Endothelial cell of umbilical vein (primary cell): ENCODE measurements around the gene RAB11B. TPM values are rescaled to one million over a fixed set of nuclear protein-coding genes. Genes with fewer than 3 reads are reported as not detected.
"Not testable (repeated sequence)": the region's sequence is repeated elsewhere in the genome, so short reads cannot be mapped to it uniquely, and the experiment has no call there.

ENCODE experiments used
- BruUV-seq: library from RNA; stranded (reverse); fragments of 400-500 nt; replicated peaks from 2 replicates; lab custom pipeline; 2021; lab: Mats Ljungman, UMichigan
- CTCF ChIA-PET: fragments of 300-600, 350-600 bp; sonication (Branson Sonifier 250); formaldehyde crosslinking; loops from one replicate; lab custom pipeline; 2021; ENCODE audit warnings: antibody characterized with exemption, inconsistent platforms; lab: Charles Lee
- POLR2A ChIA-PET: fragments of 300-600, 350-600 bp; sonication (Branson Sonifier 250); formaldehyde crosslinking; loops from one replicate; lab custom pipeline; 2021; ENCODE audit warnings: antibody characterized with exemption, inconsistent platforms; lab: Charles Lee
- DNase-seq: peaks from one replicate; pipeline ENCODE4 v3.0.0-alpha.2; 2011; ENCODE audit warnings: low read depth, low spot score
- FAIRE-seq: peaks from 2 replicates; lab custom pipeline; 2011; peaks lifted over from hg19 to GRCh38; lab: Jason Lieb, UNC
- H2AFZ ChIP-seq: 2 replicates; pipeline ENCODE4 v1.6.0; 2012; ENCODE audit warnings: low read depth, low read length, control low read depth, inconsistent platforms
- H3K27ac ChIP-seq: 2 replicates; pipeline ENCODE4 v1.5.1; 2011; ENCODE audit warnings: low read depth, mild to moderate bottlenecking, control low read depth, low read length, moderate library complexity; ENCODE audit not compliant: insufficient read depth
- H3K27me3 ChIP-seq, 2 experiments: 2 replicates each; pipeline versions ENCODE4 v1.6.0 to v1.6.1; 2011; ENCODE audit warnings: low read length in 2 of 2, mixed read lengths in 1 of 2; ENCODE audit not compliant: control insufficient read depth in 2 of 2, insufficient read depth in 2 of 2
- H3K36me3 ChIP-seq, 2 experiments: 2 replicates in 1 of 2; 3 replicates in 1 of 2; pipeline ENCODE4 v1.5.1; 2011; ENCODE audit warnings: low read length in 2 of 2, mild to moderate bottlenecking in 1 of 2, moderate library complexity in 1 of 2; ENCODE audit not compliant: control insufficient read depth in 2 of 2, insufficient read depth in 2 of 2; ENCODE audit errors: extremely low read depth in 1 of 2
- H3K4me1 ChIP-seq: 3 replicates; pipeline ENCODE4 v1.5.1; 2011; ENCODE audit warnings: mild to moderate bottlenecking, low read length; ENCODE audit not compliant: control insufficient read depth, insufficient read depth; ENCODE audit errors: extremely low read depth
- H3K4me2 ChIP-seq: 2 replicates; pipeline ENCODE4 v1.6.1; 2011; ENCODE audit warnings: low read length, control low read depth, mixed read lengths; ENCODE audit not compliant: insufficient read depth
- H3K4me3 ChIP-seq, 3 experiments: fragments of 200-600 bp in 1 of 3; sonication (generic), shearing (Covaris generic) in 1 of 3; replicated peaks in 1 of 3; 2 replicates each; pipeline ENCODE4 v1.5.1; 2011 to 2016; ENCODE audit warnings: control low read depth in 3 of 3, low read length in 3 of 3, mild to moderate bottlenecking in 2 of 3, inconsistent platforms in 1 of 3, low read depth in 1 of 3, moderate library complexity in 1 of 3; ENCODE audit not compliant: insufficient read depth in 1 of 3
- H3K79me2 ChIP-seq: 2 replicates; pipeline ENCODE4 v1.6.0; 2012; ENCODE audit warnings: low read length, inconsistent platforms; ENCODE audit not compliant: control insufficient read depth, insufficient read depth
- H3K9ac ChIP-seq: replicated peaks from 2 replicates; pipeline ENCODE3; 2011; ENCODE audit warnings: low read length, control low read depth; ENCODE audit not compliant: insufficient read depth; ENCODE audit errors: extremely low read depth
- H3K9me1 ChIP-seq: replicated peaks from 3 replicates; pipeline ENCODE4 v1.6.0; 2011; ENCODE audit warnings: mild to moderate bottlenecking, low read length; ENCODE audit not compliant: control insufficient read depth, insufficient read depth; ENCODE audit errors: extremely low read depth
- H3K9me3 ChIP-seq: replicated peaks from 2 replicates; pipeline ENCODE4 v1.5.1; 2012; ENCODE audit warnings: low read length, inconsistent platforms; ENCODE audit not compliant: control insufficient read depth, insufficient read depth
- H4K20me1 ChIP-seq: replicated peaks from 2 replicates; pipeline ENCODE3; 2011; ENCODE audit warnings: mild to moderate bottlenecking, low read length; ENCODE audit not compliant: control insufficient read depth, insufficient read depth; ENCODE audit errors: extremely low read depth
- CTCF ChIP-seq, 2 donors: IDR thresholded peaks; 1 replicate in 1 of 2; 2 replicates in 1 of 2; pipeline ENCODE4 v1.5.1; 2011; ENCODE audit warnings: low read length in 2 of 2, mild to moderate bottlenecking in 2 of 2, moderate library complexity in 2 of 2, control low read depth in 1 of 2, inconsistent platforms in 1 of 2, low read depth in 1 of 2; ENCODE audit not compliant: insufficient read depth in 1 of 2; ENCODE audit errors: extremely low read depth in 1 of 2
- EZH2 ChIP-seq: IDR thresholded peaks from 2 replicates; pipeline ENCODE4 v1.6.1; 2012; ENCODE audit warnings: borderline replicate concordance, low read depth, mild to moderate bottlenecking, moderate library complexity, low read length, inconsistent platforms; ENCODE audit not compliant: severe bottlenecking
- FOS ChIP-seq: IDR thresholded peaks from 2 replicates; pipeline ENCODE4 v1.6.1; 2011; ENCODE audit warnings: mild to moderate bottlenecking, low read length, moderate library complexity, borderline replicate concordance; ENCODE audit not compliant: insufficient read depth
- GATA2 ChIP-seq: IDR thresholded peaks from 2 replicates; pipeline ENCODE4 v1.7.0; 2011; ENCODE audit warnings: low read depth, mild to moderate bottlenecking, moderate library complexity, mixed read lengths, low read length; ENCODE audit not compliant: insufficient read length, insufficient read depth
- JUN ChIP-seq: IDR thresholded peaks from 2 replicates; pipeline ENCODE4 v1.6.1; 2011; ENCODE audit warnings: borderline replicate concordance, low read depth; ENCODE audit not compliant: insufficient read length, insufficient read depth
- MAX ChIP-seq: IDR thresholded peaks from 2 replicates; pipeline ENCODE4 v1.6.1; 2011; ENCODE audit not compliant: insufficient read depth, insufficient read length
- MYC ChIP-seq: IDR thresholded peaks from one replicate; pipeline ENCODE4 v1.6.1; 2011; ENCODE audit warnings: mild to moderate bottlenecking, low read depth, low read length
- POLR2A ChIP-seq: IDR thresholded peaks from 2 replicates; pipeline ENCODE4 v1.6.1; 2012; ENCODE audit warnings: low read depth, mild to moderate bottlenecking, control low read depth, low read length
- POLR2AphosphoS5 ChIP-seq: IDR thresholded peaks from 2 replicates; pipeline ENCODE4 v1.6.1; 2012; ENCODE audit warnings: low read depth, mild to moderate bottlenecking, control low read depth, low read length, moderate library complexity; ENCODE audit not compliant: insufficient read depth
- dilution Hi-C: fragments of 300-500 bp; cut with MboI; formaldehyde crosslinking; loops from one replicate; pipeline ENCODE4 v1.15.0; 2019; ENCODE audit warnings: low sequenced_read_pairs; ENCODE audit not compliant: extremely low pct_ligation_motif_present
- intact Hi-C: fragments of 100-400 bp; cut with micrococcal nuclease; formaldehyde crosslinking; loops from one replicate; pipeline ENCODE4 v1.10.0; 2022
- polyA plus RNA-seq, 4 experiments: library from polyadenylated mRNA; depleted of rRNA in 3 of 4; stranded (reverse) in 3 of 4; unstranded in 1 of 4; fragments of >200 nt; gene quantifications; 2 replicates each; pipeline versions ENCODE4 v1.2.1 to v1.2.3, GENCODE V29; 2011 to 2012; ENCODE audit warnings: missing spikeins in 1 of 4
- total RNA-seq: library from RNA; stranded (reverse); gene quantifications from 2 replicates; pipeline ENCODE4 v1.2.3, GENCODE V29; 2021

The RAB11B gene
- total and polyA plus RNA-seq, 2 donors (not counting 3 experiments of a cell fraction or from before 2014, with no cell fraction given) = 74.1 to 99.8 TPM

GRCh38 chr19:8352134-8352827, 37.9 kb upstream of the RAB11B start:
- DNase-seq (no peak), FAIRE-seq (peak; percentile 15)
- Histone ChIP-seq H3K9me3 (no peaks in the 10 kb centered on the region), H3K36me3 (no peaks in the 10 kb centered on the region), H3K9me1 (no peaks in the 10 kb centered on the region), H3K4me3 (no peak overlapping the region), H3K9ac (no peak overlapping the region), H3K4me2 (no peak overlapping the region), H3K4me1 (peaks cover 26% of the 10 kb centered on the region), H3K79me2 (no peaks in the 10 kb centered on the region), H4K20me1 (no peaks in the 10 kb centered on the region), H2AFZ (no peak overlapping the region), H3K27ac (no peak overlapping the region), H3K27me3 (no peaks in the 10 kb centered on the region)
- dilution Hi-C loops (no loop called here), intact Hi-C loops (no loop called here)
- POLR2A ChIA-PET = no interaction called here
- TF ChIP-seq CTCF (IDR thresholded peaks at IDR 0.05; ENCODE audit: extremely low read depth in 1 of 2, insufficient read depth in 1 of 2, low read depth in 1 of 2, low read length in 2 of 2) (no peak), MAX (no peak), EZH2 (no peak), POLR2A (no peak), POLR2AphosphoS5 (no peak), MYC (no peak), GATA2 (no peak), FOS (no peak), JUN (no peak)
- CTCF ChIA-PET = interaction anchor here (0.9 to 4.9 kb wide), 12 partner anchors 11 to 229 kb away, joined by 3 to 79 read pairs (median 30); partner anchors contain the start of genes ANGPTL4 and MARCHF2
- no TSS peak for BruUV-seq

GRCh38 chr19:8352845-8353244, 37.3 kb upstream of the RAB11B start:
- dilution Hi-C loops = not testable (repeated sequence)
- POLR2A ChIA-PET = interaction anchor here (0.7 to 1.4 kb wide), 3 partner anchors 37 to 103 kb away, joined by 3 to 4 read pairs (median 4); partner anchors contain the start of gene RAB11B

More at GRCh38 chr19:8352845-8353244, 37.3 kb upstream of the RAB11B start:
- DNase-seq, H3K36me3 ChIP-seq, H3K9me1 ChIP-seq, H2AFZ ChIP-seq, BruUV-seq, H3K9ac ChIP-seq, H3K9me3 ChIP-seq, H3K79me2 ChIP-seq, H3K27me3 ChIP-seq, H4K20me1 ChIP-seq, intact Hi-C loops, H3K4me3 ChIP-seq, FAIRE-seq, H3K27ac ChIP-seq, H3K4me2 ChIP-seq: not testable (repeated sequence)
- CTCF ChIA-PET = interaction anchor here (0.8 to 4.9 kb wide), 22 partner anchors 9 to 228 kb away, joined by 3 to 79 read pairs (median 12); partner anchors contain the start of genes ANGPTL4, KANK3, MARCHF2 and RAB11B
- H3K4me1 ChIP-seq = peaks cover 28% of the 10 kb centered on the region
